GM21717 (cell line): ENCODE results near the gene RNFT2.

Experiments used
- ATAC-seq: cut with Tn5 transposase; IDR thresholded peaks from one replicate; pipeline ENCODE4 v1.9.1; 2021; ENCODE audit warnings: mild to moderate bottlenecking, moderate library complexity; ENCODE audit not compliant: unreplicated experiment

The RNFT2 gene

GRCh38 chr12:116737774-116738657, at the start of gene RNFT2, which contains the start of gene SPRING1:
TSS of gene RNFT2 (plus strand) at chr12:116738315. CDS start at chr12:116740498, 2,183 bp downstream.
TSS of gene SPRING1 (minus strand) at chr12:116738069. CDS start at chr12:116737900, 169 bp downstream.
- ATAC-seq = peak; percentile 96

- no peak for ATAC-seq
Measured at GRCh38 chr12:116689521-116689920, 48.6 kb upstream of the RNFT2 start.

GRCh38 chr12:116689979-116690744, 48.0 kb upstream of the RNFT2 start:
- ATAC-seq = no peak

- no peak for ATAC-seq
Measured at GRCh38 chr12:116691205-116691604, 46.9 kb upstream of the RNFT2 start.

GRCh38 chr12:116691636-116692035, 46.5 kb upstream of the RNFT2 start:
- ATAC-seq = no peak

- no peak for ATAC-seq
Measured at GRCh38 chr12:116692605-116693004, 45.5 kb upstream of the RNFT2 start.

GRCh38 chr12:116693286-116694227, 44.6 kb upstream of the RNFT2 start:
- no peak for ATAC-seq

- no peak for ATAC-seq
Measured at GRCh38 chr12:116694653-116695463, 43.3 kb upstream of the RNFT2 start.

GRCh38 chr12:116695464-116695725, 42.7 kb upstream of the RNFT2 start:
- no peak for ATAC-seq

GRCh38 chr12:116697305-116697704, 40.8 kb upstream of the RNFT2 start:
- no peak for ATAC-seq

- no peak for ATAC-seq
Measured at GRCh38 chr12:116697716-116698115, 40.4 kb upstream of the RNFT2 start.

GRCh38 chr12:116698116-116698515, 40.0 kb upstream of the RNFT2 start:
- ATAC-seq = no peak

GRCh38 chr12:116698554-116699075, 39.5 kb upstream of the RNFT2 start:
- no peak for ATAC-seq

- ATAC-seq = no peak
Measured at GRCh38 chr12:116700066-116700465, 38.0 kb upstream of the RNFT2 start.

- no peak for ATAC-seq
Measured at GRCh38 chr12:116701432-116701831, 36.7 kb upstream of the RNFT2 start.

GRCh38 chr12:116703214-116703795, 34.8 kb upstream of the RNFT2 start:
- ATAC-seq = peak; percentile 53

- ATAC-seq = no peak
Measured at GRCh38 chr12:116707751-116708150, 30.4 kb upstream of the RNFT2 start.

- peak; percentile 67 for ATAC-seq
Measured at GRCh38 chr12:116708826-116709756, 29.0 kb upstream of the RNFT2 start.
